Panc1 (cell line): ENCODE measurements around the gene GDI2.

ENCODE experiments used
- POLR2AphosphoS5 ChIP-seq: IDR thresholded peaks from 2 replicates; pipeline ENCODE4 v1.6.1; 2012; ENCODE audit warnings: mild to moderate bottlenecking, low read depth, low read length, moderate library complexity
- SIN3A ChIP-seq: IDR thresholded peaks from 2 replicates; pipeline ENCODE4 v1.6.1; 2012; ENCODE audit warnings: low read depth, mild to moderate bottlenecking, low read length, moderate library complexity, borderline replicate concordance; ENCODE audit not compliant: insufficient read depth
- TF ChIP-seq, protein P1 (sequence below): fragments of 450-650 bp; IDR thresholded peaks from 2 replicates; pipeline ENCODE4 v1.5.1; 2017; ENCODE audit warnings: mild to moderate bottlenecking
- TF ChIP-seq, protein P2 (sequence below), 2 experiments: IDR thresholded peaks; 2 replicates each; pipeline ENCODE4 v1.6.1; 2011 to 2012; ENCODE audit warnings: low read depth in 2 of 2, control low read depth in 1 of 2, low read length in 1 of 2, mild to moderate bottlenecking in 1 of 2, moderate library complexity in 1 of 2; ENCODE audit not compliant: insufficient read depth in 1 of 2

DNA sequence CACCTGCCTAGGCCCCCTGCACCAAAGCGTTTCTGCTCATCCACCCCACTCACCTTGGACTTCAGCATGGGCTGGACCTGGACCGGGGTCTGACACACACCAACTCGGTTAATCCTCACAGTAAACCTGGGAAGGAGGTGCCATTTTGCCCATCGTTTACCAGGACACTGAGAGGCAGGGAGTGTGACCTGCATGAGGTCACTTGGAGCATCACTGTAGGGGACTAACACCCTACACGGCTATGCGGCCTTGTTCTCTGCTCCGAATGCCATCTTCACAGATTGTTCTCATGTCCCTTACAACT lies 43.4 kb upstream of the GDI2 start:
- TF ChIP-seq, protein P1, sequence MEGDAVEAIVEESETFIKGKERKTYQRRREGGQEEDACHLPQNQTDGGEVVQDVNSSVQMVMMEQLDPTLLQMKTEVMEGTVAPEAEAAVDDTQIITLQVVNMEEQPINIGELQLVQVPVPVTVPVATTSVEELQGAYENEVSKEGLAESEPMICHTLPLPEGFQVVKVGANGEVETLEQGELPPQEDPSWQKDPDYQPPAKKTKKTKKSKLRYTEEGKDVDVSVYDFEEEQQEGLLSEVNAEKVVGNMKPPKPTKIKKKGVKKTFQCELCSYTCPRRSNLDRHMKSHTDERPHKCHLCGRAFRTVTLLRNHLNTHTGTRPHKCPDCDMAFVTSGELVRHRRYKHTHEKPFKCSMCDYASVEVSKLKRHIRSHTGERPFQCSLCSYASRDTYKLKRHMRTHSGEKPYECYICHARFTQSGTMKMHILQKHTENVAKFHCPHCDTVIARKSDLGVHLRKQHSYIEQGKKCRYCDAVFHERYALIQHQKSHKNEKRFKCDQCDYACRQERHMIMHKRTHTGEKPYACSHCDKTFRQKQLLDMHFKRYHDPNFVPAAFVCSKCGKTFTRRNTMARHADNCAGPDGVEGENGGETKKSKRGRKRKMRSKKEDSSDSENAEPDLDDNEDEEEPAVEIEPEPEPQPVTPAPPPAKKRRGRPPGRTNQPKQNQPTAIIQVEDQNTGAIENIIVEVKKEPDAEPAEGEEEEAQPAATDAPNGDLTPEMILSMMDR, result no peak
- TF ChIP-seq POLR2AphosphoS5 (no peak), SIN3A (no peak)
- TF ChIP-seq, protein P2, sequence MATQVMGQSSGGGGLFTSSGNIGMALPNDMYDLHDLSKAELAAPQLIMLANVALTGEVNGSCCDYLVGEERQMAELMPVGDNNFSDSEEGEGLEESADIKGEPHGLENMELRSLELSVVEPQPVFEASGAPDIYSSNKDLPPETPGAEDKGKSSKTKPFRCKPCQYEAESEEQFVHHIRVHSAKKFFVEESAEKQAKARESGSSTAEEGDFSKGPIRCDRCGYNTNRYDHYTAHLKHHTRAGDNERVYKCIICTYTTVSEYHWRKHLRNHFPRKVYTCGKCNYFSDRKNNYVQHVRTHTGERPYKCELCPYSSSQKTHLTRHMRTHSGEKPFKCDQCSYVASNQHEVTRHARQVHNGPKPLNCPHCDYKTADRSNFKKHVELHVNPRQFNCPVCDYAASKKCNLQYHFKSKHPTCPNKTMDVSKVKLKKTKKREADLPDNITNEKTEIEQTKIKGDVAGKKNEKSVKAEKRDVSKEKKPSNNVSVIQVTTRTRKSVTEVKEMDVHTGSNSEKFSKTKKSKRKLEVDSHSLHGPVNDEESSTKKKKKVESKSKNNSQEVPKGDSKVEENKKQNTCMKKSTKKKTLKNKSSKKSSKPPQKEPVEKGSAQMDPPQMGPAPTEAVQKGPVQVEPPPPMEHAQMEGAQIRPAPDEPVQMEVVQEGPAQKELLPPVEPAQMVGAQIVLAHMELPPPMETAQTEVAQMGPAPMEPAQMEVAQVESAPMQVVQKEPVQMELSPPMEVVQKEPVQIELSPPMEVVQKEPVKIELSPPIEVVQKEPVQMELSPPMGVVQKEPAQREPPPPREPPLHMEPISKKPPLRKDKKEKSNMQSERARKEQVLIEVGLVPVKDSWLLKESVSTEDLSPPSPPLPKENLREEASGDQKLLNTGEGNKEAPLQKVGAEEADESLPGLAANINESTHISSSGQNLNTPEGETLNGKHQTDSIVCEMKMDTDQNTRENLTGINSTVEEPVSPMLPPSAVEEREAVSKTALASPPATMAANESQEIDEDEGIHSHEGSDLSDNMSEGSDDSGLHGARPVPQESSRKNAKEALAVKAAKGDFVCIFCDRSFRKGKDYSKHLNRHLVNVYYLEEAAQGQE (IDR thresholded peaks at IDR 0.05; ENCODE audit: insufficient read depth in 1 of 2, low read depth in 2 of 2, low read length in 1 of 2), result no peak
